Measurements from ENCODE around the gene B4GALT1.

B4GALT1 gene, protein sequence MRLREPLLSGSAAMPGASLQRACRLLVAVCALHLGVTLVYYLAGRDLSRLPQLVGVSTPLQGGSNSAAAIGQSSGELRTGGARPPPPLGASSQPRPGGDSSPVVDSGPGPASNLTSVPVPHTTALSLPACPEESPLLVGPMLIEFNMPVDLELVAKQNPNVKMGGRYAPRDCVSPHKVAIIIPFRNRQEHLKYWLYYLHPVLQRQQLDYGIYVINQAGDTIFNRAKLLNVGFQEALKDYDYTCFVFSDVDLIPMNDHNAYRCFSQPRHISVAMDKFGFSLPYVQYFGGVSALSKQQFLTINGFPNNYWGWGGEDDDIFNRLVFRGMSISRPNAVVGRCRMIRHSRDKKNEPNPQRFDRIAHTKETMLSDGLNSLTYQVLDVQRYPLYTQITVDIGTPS

DNA sequence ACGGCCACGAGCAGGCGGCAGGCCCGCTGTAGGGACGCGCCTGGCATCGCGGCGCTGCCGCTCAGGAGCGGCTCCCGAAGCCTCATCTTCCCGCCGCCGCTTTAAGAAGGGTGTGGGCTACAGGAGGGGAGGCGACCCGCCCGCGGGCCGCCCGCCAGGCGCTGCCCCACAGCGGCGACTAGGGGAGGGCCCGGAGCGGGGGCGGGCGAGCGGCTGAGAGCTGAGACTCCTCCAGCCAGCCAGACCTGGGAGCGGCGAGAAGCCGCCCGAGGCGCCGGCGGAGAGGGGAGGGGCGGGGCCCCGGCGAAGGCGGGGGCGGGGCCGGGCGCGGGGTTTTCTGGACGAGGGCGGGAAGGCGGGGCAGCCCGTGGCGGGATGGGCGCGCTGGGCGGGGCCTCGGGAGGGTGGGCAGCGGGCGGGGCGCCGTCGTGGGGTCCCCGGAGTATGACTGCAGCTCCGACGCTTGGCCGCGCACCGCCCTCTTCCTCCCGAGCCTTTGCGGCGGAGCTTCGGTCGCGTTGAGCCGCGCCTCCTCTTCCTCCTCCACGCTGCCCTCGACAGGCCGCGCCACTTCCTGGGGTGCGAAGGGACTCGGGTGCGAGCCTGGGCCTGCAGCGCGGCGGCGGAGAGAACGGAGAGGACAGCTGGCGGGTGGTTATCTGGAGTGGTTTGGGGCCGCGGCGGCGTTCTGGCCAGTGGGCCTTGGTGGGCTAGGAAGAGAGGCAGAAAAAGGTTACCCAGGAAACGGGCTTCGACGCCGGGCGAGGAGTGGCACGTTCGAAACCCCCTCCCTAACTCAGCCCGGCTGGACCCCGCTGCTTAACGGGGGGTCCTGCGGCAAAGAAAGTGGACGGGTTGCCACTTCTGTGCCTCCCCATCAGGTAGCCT, at the start of gene B4GALT1:
B4GALT1 (minus strand) TSS at position 253 of the 888 bp plus-strand sequence; CDS start at position 86, 167 bp downstream.
- peak; percentile 91 to 95 for DNase-seq

DNA sequence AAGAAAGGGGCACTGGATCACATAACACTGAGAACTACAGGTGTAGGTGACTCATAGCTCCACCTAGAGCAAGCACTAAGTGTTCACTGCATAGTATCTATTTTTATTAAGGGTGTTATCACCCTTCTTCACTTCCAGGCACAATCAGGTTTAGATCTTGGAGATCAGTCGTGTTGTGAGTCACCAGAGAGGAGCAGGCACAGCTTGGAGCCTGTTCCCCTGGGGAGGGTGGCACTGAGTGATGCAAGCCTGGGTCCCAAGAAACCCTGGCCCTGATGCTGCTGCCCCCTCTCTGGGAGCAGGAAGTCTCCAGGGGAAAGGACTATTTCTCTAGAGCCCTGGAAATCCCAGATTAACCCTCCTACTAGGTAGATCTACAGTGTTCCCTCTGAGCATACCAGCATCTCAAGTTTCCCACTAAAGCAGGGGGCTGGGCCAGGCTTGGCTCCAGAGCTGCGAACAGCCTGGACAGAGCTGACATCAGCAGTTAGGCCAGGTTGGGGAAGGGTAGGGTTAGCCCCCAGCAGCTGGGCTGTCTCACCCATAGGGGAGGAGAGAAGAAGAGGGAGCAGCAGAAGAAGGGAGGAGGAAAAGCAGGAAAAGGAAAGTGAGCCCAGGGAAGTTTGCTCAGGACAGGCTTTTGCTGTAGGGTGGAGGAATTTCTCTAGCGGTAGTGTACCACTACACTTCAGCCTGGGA, 44.7 kb upstream of the B4GALT1 start:
- DNase-seq: no peak

DNA sequence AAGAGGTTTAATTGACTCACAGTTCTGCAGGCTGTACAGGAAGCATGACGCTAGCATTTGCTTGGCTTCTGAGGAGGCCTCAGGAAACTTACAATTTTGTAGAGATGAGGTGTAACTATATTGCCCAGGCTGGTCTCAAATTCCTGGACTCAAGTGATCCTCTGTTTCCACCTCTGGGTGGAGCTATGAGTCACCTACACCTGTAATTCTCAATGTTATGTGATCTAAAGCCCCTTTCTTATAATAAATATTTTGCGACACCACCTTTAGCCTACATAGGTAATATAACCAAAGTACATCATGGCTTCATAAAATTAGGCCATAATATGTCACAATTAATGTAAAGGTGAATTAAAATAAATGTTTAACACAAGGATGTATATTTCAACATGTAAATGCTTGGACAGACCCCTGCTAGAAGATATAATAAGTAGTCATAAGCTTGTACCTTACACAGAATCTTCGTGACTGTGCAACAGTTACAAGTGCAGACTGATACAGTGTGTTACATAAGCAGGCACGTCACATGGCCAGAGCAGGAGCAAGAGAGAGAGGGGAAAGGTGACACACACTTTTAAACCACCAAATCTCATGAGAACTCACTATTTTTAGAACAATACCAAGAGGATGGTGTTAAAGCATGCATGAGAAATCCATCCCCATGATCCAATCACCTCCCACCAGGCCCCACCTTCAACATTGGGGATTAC, 43.0 kb upstream of the B4GALT1 start:
- DNase-seq: no peak

DNA sequence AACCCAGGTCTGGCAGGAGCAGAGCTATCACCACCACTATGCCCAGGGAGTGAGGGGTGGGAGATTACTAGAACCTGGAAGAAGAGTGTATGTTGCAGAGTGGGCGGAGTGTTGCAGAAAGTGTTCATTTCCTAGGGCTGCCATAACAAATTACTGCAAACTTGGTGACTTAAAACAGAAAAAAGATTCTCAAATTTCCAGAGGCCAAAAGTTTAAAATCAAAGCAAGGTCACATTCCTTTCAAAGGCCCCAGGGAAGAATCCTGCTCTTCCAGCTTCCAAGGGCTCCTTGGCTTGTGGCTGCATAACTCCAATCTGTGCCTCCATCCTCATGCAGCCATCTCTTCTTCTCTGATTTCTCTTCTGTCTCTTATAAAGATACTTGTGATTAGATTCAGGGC, 42.3 kb upstream of the B4GALT1 start:
- DNase-seq: no peak

DNA sequence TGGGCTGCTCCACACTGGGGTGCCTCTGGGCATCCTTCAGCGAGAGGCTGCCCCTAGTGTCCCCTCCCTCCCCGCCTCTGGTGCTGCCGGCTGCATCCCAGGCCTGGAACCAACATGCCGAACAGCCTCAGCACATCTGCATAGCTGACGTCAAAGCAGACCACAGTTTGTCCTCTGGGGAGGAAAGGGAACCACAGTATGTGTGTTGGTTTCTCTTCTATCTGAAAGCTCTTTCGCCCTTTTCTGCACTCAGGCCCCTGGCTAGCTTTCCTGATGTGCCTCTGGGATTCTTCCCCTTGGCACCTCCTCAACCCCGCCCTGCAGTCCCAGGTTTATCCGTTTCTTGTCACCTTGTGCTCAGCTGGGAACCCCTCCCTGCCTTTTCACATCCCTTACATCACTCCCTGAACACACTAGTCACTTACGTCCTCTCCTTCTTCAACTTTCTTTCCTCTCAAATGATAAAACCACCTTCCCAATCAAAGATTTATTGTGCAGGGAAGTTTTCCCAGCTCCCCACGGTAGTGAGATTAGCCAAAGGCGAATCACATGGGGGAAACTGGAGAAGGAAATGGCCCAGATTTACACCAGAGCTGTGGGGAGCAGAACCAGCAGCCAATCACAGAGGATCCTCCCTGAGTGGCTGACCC, 35.5 kb upstream of the B4GALT1 start:
- DNase-seq: no peak

DNA sequence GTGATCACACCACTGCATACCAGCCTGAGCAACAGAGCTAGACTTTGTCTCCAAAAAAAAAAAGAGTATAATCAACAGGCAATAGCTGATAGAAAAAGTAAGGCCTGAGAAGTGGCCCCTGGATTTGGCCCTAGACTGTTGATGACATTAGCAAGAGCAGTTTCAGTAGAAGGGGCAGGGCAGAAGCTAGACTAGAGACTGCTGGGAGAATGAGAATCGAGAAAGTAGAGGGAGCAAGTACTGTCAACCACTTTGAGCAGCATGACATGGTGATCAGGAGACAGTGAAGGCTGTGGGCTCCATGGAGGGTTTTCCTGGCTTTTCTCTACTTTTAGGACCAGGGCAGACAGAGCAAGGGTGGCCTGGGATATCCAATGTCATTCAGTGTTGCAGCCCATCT, 34.9 kb upstream of the B4GALT1 start:
- no peak for DNase-seq

DNA sequence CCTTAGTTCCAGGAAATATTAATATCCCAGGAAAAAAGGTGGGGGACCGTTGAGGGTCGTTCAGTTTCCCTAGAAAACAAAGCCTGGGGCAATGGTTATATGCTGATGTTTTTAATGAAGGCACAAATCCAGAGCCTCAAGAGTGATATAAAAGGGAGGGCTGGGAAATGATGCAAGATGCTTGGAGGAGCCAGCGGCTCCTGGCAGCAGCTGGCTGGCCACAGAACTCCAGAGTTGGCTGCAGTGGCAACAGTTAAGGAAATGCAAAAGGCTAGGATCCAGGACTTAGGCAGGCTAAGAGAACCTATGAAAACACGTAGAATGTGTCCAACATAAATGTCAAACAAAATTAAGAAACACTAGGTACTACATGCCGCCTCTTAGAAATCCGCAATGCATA, 31.0 kb upstream of the B4GALT1 start:
- DNase-seq: no peak

DNA sequence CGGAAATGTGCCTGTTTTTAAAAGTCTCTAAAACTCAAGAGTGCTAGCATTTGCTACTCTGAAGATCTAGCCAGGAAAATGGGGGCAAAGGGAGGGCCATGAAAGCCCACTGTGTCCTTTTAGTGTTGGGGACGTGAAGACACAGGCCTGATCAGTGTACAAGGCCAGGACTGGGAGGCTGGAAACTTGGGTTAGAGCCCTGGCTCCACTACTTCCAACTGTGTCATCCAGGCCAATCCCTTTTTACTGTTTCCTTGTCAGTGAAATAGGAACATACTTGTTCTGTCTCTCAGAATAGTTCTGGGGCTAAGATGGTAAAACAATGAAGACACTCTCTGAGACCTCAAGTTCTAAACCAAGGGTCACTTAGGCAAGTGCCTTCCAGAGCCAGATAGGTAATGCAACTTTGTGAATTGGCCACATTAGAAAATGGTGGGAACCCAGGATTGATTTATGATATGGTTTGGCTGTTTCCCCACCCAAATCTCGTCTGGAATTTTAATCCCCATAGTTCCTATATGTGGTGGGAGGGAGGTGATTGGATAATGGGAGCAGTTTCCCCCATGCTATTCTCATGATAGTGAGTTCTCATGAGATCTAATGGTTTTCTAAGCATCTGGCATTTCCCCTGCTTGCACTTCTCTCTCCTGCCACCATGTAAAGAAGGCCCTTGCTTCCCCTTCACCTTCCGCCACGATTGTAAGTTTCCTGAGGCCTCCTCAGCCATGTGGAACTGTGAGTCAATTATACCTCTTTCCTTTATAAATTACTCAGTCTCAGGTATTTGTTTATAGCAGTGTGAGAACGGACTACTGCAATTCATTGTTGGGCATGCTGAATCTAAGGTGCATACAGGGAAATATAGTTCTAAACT, 30.4 kb upstream of the B4GALT1 start:
- DNase-seq: no peak

DNA sequence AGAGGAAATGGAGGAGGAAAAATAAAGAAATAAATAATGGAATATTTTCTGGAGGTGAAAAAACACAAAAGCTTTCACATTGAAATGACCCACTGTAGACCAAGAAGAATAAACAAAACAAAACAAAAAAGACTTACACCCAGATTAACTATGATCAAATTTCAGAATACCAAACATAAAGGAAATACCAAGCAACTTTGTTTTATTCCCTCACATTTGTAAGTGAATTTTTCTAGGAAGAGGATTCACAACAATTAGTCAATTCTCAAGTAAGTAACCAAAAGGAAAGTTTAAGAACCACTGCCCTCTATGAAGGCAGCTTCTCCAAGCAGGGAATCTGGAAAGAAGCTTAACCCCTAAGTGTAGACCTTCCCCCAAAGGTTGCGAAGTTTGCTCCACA, 29.6 kb upstream of the B4GALT1 start:
- DNase-seq: no peak

DNA sequence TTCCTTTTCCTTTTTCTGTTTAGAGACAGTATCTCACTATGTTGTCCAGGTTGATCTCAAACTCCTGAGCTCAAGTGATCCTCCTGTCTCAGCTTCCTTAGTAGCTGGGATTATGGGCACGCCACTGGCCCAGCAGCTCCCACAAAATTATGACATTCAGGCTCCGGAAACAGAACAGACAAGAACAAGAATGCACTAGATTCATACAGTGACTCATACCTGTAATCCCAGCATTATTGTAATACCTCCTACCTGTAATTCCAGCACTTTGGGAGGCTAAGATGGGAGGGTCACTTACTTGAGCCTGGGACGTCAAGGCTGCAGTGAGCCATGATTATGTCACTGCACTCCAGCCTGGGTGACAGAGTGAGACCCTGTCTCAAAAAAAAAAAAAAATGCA, 26.7 kb upstream of the B4GALT1 start:
- no peak for DNase-seq

DNA sequence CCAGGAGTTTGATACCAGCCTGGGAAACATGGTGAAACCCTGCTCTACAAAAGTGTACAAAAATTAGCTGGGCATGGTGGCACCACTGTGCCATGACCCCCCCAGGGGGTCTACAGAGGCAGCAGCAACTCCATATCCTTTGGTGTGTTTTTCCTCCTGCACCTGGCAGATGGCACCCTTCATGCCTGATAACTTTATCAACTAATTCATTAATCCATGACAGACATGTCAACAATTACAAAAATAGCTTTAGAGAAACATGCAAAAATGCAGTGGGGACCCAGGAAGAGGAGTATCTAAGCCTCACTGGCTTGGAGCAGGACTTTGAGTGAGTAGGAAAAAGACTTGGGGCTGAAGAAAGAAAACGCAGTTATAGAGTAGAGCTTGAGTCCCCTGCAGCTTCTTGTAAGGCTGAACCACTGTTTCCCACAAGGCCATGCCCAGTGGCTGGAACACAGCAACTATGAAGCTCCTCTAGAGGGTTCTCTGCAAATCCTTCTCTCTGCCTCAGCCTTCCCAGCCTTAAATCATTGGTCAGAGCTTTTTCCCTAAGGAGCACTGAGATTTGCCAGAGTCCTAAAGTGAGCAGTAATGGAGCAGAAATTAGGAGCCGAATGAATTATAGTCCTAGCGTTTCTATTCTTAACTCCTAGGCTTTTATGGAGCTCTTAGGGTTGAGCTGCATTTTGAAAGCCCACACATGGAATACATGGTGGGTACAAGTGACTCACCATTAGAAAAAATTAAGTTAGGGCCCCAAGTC, 25.5 kb upstream of the B4GALT1 start:
- no peak for DNase-seq

DNA sequence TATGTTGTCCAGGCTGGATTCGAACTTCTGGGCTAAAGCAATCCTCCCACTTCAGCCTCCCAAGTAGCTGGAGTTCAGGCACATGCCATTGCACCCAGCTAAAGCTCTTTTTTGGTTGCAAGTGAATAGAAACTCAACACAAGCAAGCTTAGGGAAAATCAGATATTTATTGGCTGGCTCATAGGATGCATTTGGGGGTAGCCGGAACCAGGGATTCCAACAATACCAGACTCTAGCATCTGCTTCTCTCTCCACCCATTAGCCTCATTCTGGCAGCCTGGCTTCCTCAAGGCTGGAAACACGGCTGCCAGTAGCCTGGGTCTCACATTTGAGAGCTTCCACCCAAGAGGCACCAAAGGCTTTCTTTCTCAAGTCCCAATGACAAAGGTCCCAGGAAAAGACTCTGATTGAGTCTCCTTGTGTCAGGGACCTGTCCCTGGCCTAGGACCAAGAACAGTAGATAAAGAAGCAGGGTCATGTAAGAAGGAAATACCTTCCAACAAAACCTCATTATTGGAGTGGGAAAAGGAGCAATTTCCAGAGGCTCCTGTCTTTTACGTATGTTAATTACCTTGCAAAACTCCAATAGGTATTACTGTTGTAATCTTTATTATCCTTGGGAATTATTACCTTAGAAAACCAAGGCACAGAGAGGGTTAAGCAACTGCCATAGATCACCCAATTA, 23.0 kb upstream of the B4GALT1 start:
- no peak for DNase-seq

DNA sequence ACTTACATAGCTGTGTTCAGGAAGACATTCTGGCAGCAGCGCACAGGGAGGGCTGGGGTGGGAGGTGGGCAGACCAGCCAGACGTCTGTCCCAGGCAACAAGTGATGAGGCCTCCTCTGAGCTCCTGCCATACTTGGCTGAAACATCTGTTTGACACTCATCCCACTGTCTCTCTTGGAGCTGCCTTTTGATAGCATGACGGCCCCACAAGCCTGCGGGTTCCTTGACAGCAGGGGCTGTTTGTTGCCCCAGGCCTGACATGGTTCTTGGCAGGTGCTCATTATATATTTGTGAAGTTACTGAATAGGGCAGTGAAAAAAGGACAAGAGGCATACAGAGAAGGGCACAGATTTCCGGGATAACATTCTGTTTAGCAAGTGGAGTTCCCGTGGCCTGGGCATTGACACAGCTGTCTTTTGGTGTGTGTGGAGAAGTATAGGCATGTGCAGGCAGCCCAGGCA, 22.2 kb upstream of the B4GALT1 start:
- DNase-seq: no peak

DNA sequence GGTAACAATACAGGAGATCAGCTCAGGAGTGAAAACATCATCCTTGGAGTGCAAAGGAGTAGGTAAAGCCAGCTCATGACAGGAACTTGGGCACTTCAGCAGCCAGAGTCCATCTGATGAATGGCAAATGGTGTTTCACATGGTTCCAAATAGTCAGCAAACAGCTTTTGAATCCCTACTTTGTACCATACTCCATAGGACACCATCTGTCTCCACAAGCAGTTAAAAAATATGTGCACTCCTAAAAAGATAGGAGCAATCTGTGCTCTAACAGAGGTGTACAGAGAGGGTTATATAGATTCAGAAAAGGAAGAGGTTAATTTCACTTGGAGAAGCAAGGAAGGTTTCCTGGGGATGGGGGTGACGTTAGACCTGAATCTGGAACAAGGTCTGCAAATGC, 21.6 kb upstream of the B4GALT1 start:
- no peak for DNase-seq

DNA sequence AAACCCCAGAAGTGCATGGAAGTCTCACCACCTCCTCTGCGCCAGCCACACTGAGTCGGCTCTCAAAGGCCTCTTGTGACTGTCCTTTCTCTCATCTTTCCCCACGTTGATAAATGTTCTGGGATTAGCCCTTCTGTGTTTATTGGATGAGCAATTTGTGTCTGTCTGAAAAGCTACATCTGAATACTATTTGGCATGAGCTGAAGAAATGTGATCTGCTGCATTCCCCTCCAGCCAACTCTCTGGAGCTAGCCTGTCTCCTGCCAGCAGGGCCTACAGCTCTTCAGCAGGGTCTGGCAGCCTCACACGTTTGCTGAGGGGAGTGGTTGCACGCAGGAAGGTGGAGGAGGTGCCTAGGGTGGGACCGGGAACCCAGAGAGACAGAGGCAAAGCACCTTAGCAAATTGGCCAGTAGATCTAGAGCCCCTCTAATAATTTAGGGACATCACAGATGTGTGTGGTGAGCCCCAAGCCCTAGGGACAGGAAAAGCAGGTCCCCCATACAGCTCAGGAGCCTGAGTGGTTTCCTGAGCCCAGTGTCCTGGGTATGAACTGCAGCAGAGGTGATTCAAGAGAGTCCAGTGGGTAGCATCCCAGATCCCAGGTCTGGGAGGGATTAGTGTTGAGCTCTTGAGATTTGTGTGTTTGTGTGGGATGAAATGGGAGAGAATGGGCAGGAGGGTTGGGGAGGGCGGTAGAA, 20.5 kb upstream of the B4GALT1 start:
- DNase-seq: no peak

DNA sequence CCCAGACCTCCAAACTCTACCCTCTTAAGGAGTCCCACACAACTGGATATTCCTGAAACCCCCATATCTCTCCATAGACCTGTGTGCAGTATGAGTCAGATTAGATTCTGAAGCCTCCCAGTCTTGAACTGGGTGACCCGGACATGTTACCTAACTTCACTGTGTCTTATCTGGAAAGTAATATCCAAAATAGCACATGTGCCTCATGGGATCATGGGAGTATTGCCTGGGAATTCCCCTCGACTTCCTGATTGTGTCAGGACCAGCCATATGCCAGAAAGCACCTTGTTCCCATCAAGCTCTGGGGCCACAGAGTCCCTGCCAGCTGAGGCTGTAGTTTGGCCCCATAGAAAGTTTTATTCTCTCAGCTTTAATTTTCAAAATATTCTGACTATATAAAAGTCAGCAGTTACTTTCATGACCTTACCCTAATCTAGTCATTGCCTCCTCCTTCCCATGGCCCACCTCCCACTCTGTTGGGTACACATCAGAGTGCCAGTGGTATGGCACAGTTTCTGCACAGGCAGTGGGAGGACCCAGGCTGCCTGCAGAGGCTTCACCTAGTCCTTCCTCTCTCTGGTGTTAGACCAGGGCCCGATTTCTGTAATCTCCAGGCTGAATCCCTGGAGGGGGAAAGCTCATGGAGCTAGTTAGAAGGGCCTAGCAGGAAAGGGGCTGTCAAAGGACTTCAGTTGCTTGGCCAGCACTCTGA, 19.5 kb upstream of the B4GALT1 start:
- no peak for DNase-seq

DNA sequence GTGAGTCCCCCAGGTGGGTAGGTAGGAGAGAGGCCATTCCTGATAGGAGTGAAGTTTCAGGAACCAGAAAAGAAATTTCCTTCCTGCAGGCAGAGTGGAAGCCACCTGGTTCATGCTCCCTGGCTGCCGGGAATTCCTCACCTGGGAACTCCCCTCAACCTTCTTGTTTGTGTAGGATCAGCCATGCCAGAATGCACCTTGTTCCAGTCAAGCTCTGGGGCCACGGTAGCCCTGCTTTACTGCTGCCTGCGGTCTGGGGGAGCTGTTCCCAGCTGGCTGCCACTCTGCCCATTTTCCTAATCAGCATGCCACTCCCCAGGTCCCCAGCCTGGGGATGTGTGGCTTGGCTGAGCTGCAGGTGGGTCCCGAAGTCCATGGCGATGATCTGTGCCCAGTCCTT, 18.7 kb upstream of the B4GALT1 start:
- DNase-seq: no peak

DNA sequence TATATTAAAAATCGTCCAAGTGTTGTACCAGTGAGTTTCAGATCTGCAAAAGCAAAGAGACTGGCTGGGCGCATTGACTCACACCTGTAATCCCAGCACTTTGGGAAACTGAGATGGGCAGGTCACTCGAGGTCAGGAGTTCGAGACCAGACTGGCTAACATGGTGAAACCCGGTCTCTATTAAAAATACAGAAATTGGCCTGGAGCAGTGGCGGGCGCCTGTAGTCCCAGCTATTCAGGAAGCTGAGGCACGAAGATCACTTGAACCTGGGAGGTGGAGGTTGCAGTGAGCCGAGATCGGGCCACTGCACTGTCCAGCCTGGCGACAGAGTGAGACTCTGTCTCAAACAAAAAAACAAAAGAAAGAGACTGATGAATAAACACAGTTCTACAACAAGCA, 18.3 kb upstream of the B4GALT1 start:
- DNase-seq: no peak
